Small intestine (tissue), 7 donors: Measurements from ENCODE around the gene SMAP2. TPM values are rescaled to one million over a fixed set of nuclear protein-coding genes. Genes with fewer than 3 reads are reported as not detected.

ENCODE experiments used
- DNase-seq, 2 donors: peaks; one replicate each; pipeline versions ENCODE4 v3.0.0 to v3.0.0-alpha.2; 2013
- FAIRE-seq: peaks from 2 replicates; lab custom pipeline; 2012; peaks lifted over from hg19 to GRCh38; lab: Jason Lieb, UNC
- H3K27ac ChIP-seq, 3 donors: one replicate each; pipeline ENCODE4 v1.5.1; 2013; ENCODE audit warnings: low read length in 2 of 3, mild to moderate bottlenecking in 2 of 3, control low read depth in 1 of 3, inconsistent platforms in 1 of 3, low read depth in 1 of 3, moderate library complexity in 1 of 3
- H3K27me3 ChIP-seq, 3 donors: one replicate each; pipeline ENCODE4 v1.6.1; 2013; ENCODE audit warnings: low read length in 3 of 3, inconsistent platforms in 1 of 3; ENCODE audit not compliant: control insufficient read depth in 3 of 3, insufficient read depth in 3 of 3
- H3K36me3 ChIP-seq, 3 donors: one replicate each; pipeline ENCODE4 v1.6.1; 2013; ENCODE audit warnings: low read length in 3 of 3, inconsistent platforms in 1 of 3, low read depth in 1 of 3, mild to moderate bottlenecking in 1 of 3, moderate library complexity in 1 of 3; ENCODE audit not compliant: control insufficient read depth in 3 of 3, insufficient read depth in 2 of 3
- H3K4me1 ChIP-seq, 3 donors: one replicate each; pipeline ENCODE4 v1.6.1; 2013; ENCODE audit warnings: low read length in 2 of 3, inconsistent platforms in 1 of 3, low read depth in 1 of 3, mild to moderate bottlenecking in 1 of 3, moderate library complexity in 1 of 3; ENCODE audit not compliant: control insufficient read depth in 3 of 3, insufficient read depth in 2 of 3
- H3K4me3 ChIP-seq, 3 donors: one replicate each; pipeline ENCODE4 v1.5.1; 2013; ENCODE audit warnings: low read length in 3 of 3, control low read depth in 1 of 3, inconsistent platforms in 1 of 3, low read depth in 1 of 3, mild to moderate bottlenecking in 1 of 3, moderate library complexity in 1 of 3
- H3K9me3 ChIP-seq, 2 donors: one replicate each; pipeline ENCODE4 v1.6.1; 2013; ENCODE audit warnings: low read depth in 1 of 2, low read length in 1 of 2; ENCODE audit not compliant: control insufficient read depth in 2 of 2, insufficient read depth in 1 of 2
- WGBS, 3 donors: extraction: QIAGEN DNeasy Blood & Tissue Kit; methylation state at CpG; one replicate each; pipeline ENCODE4 v1.1.7; 2013; 5-methylcytosine and 5-hydroxymethylcytosine counted together
- polyA plus RNA-seq, 4 donors: library from polyadenylated mRNA; stranded (reverse) in 3 of 4; unstranded in 1 of 4; fragments of 200-250 nt in 3 of 4; fragments of 120-200 nt in 1 of 4; gene quantifications; one replicate each; pipeline versions ENCODE4 v1.2.1 to v1.2.3, GENCODE V29; 2013
- donor health status: healthy with polysubstance abuse.
- donor health status: control.
- donor health status: control.
- donor health status: Bipolar disorder and iron deficiency.
- donor health status: healthy.

The SMAP2 gene
- polyA plus RNA-seq, 4 donors: 13.0 to 27.8 (median 25.5) TPM

DNA sequence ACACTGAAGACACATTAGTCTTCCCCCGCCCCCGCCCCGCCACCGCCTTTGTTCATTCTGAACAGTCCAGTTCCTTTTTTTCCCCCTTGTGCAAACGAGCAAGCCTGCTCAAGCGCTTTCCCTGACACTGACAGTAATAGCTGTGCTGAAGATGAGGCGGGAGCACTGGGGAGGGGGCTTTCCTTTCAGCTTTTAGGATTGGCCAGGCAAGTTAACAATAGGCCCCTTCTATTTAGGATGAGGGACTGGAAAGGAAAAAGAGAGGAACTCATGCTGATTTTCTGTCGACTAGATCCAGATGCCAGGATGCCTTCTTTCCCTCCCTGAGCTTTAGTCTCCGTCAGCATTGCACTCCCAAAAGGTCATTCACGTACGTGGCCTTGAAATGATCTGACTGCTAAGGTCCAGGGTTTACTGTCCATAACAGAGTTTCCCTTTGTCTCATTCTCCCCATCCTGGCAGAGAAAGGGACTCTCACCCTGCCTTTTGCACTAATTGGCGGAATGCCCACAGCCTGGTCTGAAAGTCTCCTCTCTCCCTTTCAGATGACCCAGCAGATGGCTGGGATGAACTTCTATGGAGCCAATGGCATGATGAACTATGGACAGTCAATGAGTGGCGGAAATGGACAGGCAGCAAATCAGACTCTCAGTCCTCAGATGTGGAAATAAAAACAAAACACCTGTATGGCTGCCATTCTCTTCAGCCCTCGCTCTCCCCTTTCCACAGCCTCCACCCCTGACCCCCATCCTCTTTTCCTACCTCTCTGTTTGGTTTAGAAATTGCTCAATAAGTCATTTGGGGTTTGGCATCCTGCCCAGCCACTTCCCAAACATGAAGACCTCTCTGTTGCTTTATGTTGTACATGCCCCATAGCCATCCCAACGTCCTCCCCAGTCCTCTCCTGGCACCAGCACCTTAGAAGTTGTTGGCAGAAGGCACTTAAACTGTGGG lies 48.2 kb downstream of the SMAP2 start:
- Histone ChIP-seq H3K27me3 (no peaks in the 10 kb centered on the region), H3K4me1 (no peaks in the 10 kb centered on the region), H3K27ac (no peak overlapping the region), H3K4me3 (no peak overlapping the region), H3K36me3 (peaks cover 7 to 23% (median 19%) of the 10 kb centered on the region in 3 donors), H3K9me3 (peaks cover 0 to 2% of the 10 kb centered on the region in 2 donors)
- DNase-seq (no peak), FAIRE-seq (no peak)
- 71 to 86% (median 82%) methylated on average over 15 of the region's 15 CpGs for WGBS, 3 donors

DNA sequence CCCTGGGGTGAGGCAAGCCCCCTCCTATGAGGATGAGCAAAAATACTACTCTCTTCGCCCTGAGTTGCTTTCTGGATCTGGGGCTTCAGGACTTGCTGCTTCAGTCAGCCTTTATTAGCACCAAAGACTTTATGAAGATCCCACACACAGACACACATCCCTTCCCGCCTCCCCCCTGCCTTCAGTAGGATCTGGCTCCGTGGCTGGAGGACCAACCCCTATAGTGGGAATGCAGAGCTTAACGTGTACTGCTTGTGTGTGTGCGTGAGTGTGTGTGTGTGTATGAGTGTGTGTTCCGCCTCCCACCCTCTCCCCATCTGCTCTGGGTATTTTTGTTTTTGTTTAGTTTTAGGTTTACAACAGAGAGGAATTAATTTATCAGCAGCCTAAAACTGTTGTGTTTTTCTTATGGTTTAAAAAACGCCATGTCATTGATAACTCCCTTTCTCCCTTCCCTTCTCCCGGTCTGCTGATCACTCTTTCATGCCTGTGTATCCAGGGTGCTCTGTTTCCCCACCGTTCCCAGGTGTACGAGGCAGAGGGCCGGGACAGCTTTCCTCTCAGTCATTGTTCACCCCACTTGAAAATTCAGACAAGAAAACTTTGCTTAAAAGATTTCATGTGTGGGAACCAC lies 49.2 kb downstream of the SMAP2 start:
- FAIRE-seq (no peak), DNase-seq (no peak)
- no peaks in the 10 kb centered on the region for H3K27me3 ChIP-seq
- 82 to 91% (median 91%) methylated on average over 11 of the region's 11 CpGs for WGBS, 3 donors
- peaks cover 0 to 2% of the 10 kb centered on the region in 2 donors for H3K9me3 ChIP-seq
- H3K36me3 ChIP-seq: peaks cover 0 to 16% (median 14%) of the 10 kb centered on the region in 3 donors
- no peak overlapping the region for H3K4me3 ChIP-seq
- H3K4me1 ChIP-seq: no peaks in the 10 kb centered on the region
- H3K27ac ChIP-seq: peak overlapping the region in 1 of 3 donors; percentile 30

DNA sequence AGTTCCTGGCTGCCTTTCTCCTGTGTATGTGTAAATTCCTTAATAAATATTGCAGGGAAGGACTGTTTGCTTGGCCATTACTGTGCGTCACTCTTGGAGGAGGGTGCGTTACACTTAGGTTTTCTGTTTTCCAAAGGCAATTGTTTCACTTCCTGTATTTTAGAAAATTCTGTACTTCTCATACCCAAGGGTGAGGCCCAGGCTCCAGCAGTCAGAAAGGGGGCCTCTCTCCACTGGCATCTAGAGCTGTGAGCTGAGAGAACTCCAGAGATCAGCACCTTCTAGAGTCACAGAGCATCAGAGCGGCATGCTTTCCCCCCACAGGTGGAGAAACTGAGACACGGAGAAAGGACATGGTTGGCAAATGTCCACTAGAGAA lies 49.7 kb downstream of the SMAP2 start:
- H3K36me3 ChIP-seq: peaks cover 0 to 16% (median 14%) of the 10 kb centered on the region in 3 donors
- H3K27me3 ChIP-seq: no peaks in the 10 kb centered on the region
- DNase-seq (no peak), FAIRE-seq (no peak)
- H3K27ac ChIP-seq: no peak overlapping the region
- peaks cover 0 to 2% of the 10 kb centered on the region in 2 donors for H3K9me3 ChIP-seq
- H3K4me3 ChIP-seq: no peak overlapping the region
- no peaks in the 10 kb centered on the region for H3K4me1 ChIP-seq
- 88 to 97% (median 94%) methylated on average over 4 of the region's 4 CpGs for WGBS, 3 donors

DNA sequence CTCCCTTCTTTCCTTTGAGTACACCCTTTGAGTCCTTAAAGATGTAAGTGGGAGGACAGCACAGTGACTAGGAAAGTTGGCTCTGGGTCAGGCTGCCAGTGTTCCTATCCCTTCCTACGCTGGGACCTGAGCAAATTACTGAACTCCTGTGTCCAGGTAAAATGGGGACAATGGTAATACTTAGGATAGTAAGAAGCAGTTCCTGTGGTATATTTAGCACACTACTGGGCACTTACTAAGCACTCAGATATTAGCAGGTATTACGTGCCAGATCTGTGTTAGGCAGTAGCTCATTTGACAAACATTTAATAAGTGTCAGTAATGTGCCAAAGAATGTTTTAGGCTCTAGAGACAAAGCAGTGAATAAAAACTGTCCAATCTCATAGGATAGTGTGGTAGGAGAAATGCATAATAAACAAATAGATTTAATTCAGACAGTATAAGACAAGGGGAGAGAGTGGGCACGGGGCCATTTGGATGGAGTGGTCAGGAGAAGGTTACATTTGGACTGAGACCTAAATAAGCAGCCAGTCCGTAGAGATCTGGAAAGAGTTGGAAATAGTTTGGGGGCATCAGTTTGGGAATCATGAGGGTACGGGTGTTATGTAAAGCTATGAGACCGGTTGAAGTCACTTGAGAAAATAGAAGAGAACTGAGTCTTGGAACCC lies 50.6 kb downstream of the SMAP2 start:
- Histone ChIP-seq H3K27me3 (no peaks in the 10 kb centered on the region), H3K36me3 (peaks cover 0 to 16% (median 12%) of the 10 kb centered on the region in 3 donors), H3K9me3 (peaks cover 0 to 2% of the 10 kb centered on the region in 2 donors), H3K4me1 (no peaks in the 10 kb centered on the region), H3K27ac (no peak overlapping the region), H3K4me3 (no peak overlapping the region)
- 93 to 99% (median 98%) methylated on average over 6 of the region's 6 CpGs for WGBS, 3 donors
- no peak for FAIRE-seq
- no peak for DNase-seq

DNA sequence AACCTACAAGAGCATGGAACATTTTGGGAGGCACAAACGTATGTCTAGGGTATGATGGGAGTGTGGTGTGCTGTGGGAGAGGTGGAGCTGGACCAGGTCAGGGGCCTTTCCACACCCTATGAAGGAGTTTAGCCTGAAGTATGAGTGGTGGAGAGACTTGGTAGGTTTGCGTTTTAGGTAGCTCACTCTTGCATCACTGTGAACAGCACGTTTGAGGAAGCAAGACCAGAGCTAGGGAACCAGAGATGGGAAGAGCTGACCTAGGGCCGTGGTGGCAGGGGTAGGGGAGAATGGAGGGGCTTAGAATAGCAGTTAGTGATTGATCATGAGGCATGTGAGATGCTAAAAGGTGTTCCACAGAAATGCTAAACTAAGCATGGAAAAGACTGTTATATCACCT lies 51.7 kb downstream of the SMAP2 start:
- Histone ChIP-seq H3K36me3 (peaks cover 0 to 16% (median 12%) of the 10 kb centered on the region in 3 donors), H3K9me3 (peaks cover 0 to 2% of the 10 kb centered on the region in 2 donors), H3K4me1 (no peaks in the 10 kb centered on the region), H3K4me3 (no peak overlapping the region), H3K27ac (no peak overlapping the region), H3K27me3 (no peaks in the 10 kb centered on the region)
- WGBS, 3 donors: 83 to 95% (median 87%) methylated on average over 4 of the region's 4 CpGs
- no peak for DNase-seq
- no peak for FAIRE-seq

DNA sequence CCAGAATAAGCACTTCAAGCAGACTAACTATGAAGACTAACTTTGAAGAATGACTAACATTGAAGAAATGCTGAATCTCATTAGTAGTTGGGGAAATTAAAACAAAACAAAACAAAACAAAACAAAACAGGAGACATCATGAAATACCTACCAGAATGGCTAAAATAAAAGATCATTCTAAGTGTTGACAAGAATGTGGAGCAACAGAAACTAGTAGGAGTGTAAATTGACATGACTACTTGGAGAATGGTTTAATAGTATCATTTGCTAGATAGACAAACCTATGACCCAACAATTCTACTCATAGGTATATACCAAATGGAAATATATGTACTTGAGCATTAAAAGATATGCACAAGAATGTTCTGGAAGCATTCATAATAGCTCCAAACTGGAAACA lies 57.9 kb downstream of the SMAP2 start:
- Histone ChIP-seq H3K9me3 (no peaks in the 10 kb centered on the region), H3K27me3 (no peaks in the 10 kb centered on the region), H3K4me3 (no peak overlapping the region), H3K4me1 (no peaks in the 10 kb centered on the region), H3K27ac (no peak overlapping the region), H3K36me3 (no peaks in the 10 kb centered on the region)
- FAIRE-seq: no peak
- DNase-seq: no peak

DNA sequence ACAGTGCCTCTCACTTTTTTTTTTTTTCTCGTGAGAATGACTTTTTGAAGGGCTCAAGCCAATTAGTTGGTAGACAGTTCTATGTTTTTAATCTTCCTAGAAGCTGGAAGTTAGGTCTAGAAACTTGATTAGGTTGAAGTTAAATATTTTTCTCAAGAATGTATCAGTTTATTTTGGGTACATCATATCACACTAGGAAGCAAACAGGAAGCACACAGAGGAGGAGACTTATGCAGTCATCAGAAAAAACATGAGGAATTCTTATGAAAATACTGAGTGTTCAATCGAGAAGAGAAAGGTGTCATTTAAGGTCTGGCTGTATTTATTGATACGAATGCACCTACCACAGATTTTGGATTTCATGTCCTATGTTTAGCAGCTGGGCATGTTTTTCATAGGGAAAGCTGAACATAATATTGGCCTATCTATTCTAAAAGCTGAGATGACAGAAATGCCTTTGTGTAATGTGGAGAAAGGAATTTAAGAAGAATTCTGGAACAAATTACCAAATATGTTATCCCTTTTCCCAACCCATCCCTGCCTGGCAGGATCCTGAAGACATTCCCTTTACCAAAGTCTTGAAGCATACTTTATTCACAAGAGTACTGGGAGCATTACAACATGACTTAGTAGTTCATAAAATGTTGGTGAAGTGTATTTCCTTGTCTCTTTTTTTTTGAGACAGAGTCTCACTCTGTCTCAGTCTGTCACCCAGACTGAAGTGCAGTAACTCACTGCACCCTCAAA lies 59.3 kb downstream of the SMAP2 start:
- Histone ChIP-seq H3K27ac (no peak overlapping the region), H3K27me3 (no peaks in the 10 kb centered on the region), H3K9me3 (no peaks in the 10 kb centered on the region), H3K4me3 (no peak overlapping the region), H3K36me3 (no peaks in the 10 kb centered on the region), H3K4me1 (no peaks in the 10 kb centered on the region)
- no peak for FAIRE-seq
- 76 to 82% (median 78%) methylated on average over 3 of the region's 3 CpGs for WGBS, 3 donors
- no peak for DNase-seq

DNA sequence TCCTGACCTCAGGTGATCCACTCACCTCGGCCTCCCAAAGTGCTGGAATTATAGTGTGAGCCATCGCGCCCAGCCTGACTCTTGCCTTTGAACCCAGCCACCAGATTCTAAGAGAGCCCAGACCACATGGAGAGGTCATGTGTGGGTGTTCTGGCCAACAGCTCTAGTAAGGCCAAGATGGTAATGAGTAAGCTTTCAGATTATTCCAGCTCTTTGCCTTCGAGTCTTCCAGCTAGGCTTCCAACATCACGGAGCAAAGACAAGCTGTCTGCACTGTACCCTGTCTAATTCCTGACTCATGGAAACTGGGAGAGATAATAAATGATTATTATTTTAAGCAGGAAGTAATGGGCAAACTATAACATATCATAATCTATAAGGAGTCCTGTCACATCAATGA lies 61.9 kb downstream of the SMAP2 start:
- H3K27me3 ChIP-seq: no peaks in the 10 kb centered on the region
- no peaks in the 10 kb centered on the region for H3K9me3 ChIP-seq
- H3K4me1 ChIP-seq: no peaks in the 10 kb centered on the region
- H3K4me3 ChIP-seq: no peak overlapping the region
- 86 to 92% (median 89%) methylated on average over 5 of the region's 5 CpGs for WGBS, 3 donors
- FAIRE-seq (no peak), DNase-seq (no peak)
- H3K27ac ChIP-seq: no peak overlapping the region
- H3K36me3 ChIP-seq: no peaks in the 10 kb centered on the region
